Esophagus squamous epithelium (tissue), 5 donors: ENCODE measurements around the gene TTF2. TPM values are rescaled to one million over a fixed set of nuclear protein-coding genes. Genes with fewer than 3 reads are reported as not detected.

Experiments used
- DNase-seq: peaks from one replicate; lab custom pipeline; 2025; lab: John Stamatoyannopoulos, UW
- H3K27ac ChIP-seq, 4 donors: fragments of 200-600 bp; sonication (generic); one replicate each; pipeline ENCODE4 v1.5.1; 2016 to 2019; ENCODE audit warnings: mild to moderate bottlenecking in 1 of 4
- H3K27me3 ChIP-seq, 4 donors: fragments of 200-600 bp; sonication (generic); 1 replicate in 3 of 4; 2 replicates in 1 of 4; pipeline versions ENCODE4 v1.5.1 to v1.6.0; 2017 to 2021; ENCODE audit warnings: antibody characterized with exemption in 1 of 4
- H3K36me3 ChIP-seq, 3 donors: fragments of 200-600 bp; sonication (generic); one replicate each; pipeline ENCODE4 v1.5.1; 2016 to 2019
- H3K4me1 ChIP-seq, 3 donors: fragments of 200-600 bp; sonication (generic); one replicate each; pipeline ENCODE4 v1.5.1; 2017 to 2019
- H3K4me3 ChIP-seq, 4 donors: fragments of 200-600 bp; sonication (generic); 1 replicate in 3 of 4; 2 replicates in 1 of 4; pipeline ENCODE4 v1.5.1; 2016 to 2019; ENCODE audit warnings: mild to moderate bottlenecking in 2 of 4, moderate library complexity in 1 of 4
- H3K9me3 ChIP-seq, 3 donors: fragments of 200-600 bp; sonication (generic); one replicate each; pipeline ENCODE4 v1.5.1; 2016 to 2019
- POLR2A ChIP-seq, 4 donors: fragments of 450-650 bp; IDR thresholded peaks; one replicate each; pipeline ENCODE4 v1.6.1; 2017; ENCODE audit warnings: antibody characterized with exemption in 4 of 4, mild to moderate bottlenecking in 4 of 4, moderate library complexity in 3 of 4
- WGBS, 2 donors: methylation state at CpG; one replicate each; pipeline ENCODE4 v1.1.5; 2018; 5-methylcytosine and 5-hydroxymethylcytosine counted together
- intact Hi-C: fragments of 100-400 bp; cut with DNase I; formaldehyde crosslinking; loops from one replicate; pipeline ENCODE4 v1.15.0; 2022
- total RNA-seq, 4 donors: library from RNA; depleted of rRNA; stranded (reverse); fragments of >200 nt; gene quantifications; one replicate each; pipeline ENCODE4 v1.1.0, GENCODE V29; 2016
- TF ChIP-seq, protein P1 (sequence below), 6 experiments: fragments of 450-650 bp in 4 of 6; fragments of 200-600 bp in 2 of 6; sonication (generic) in 2 of 6; IDR thresholded peaks; one replicate each; pipeline ENCODE4 v1.5.1; 2016 to 2019; ENCODE audit warnings: antibody characterized with exemption in 6 of 6, mild to moderate bottlenecking in 4 of 6, moderate library complexity in 4 of 6
- donor health status: DM: yes; HTN: yes; CAD: no.

Gene TTF2
- 10 to 100 TPM in 3 of 4 donors, 1 to 10 TPM in 1; 7.2 to 24.2 (median 19.2) TPM for total RNA-seq

DNA sequence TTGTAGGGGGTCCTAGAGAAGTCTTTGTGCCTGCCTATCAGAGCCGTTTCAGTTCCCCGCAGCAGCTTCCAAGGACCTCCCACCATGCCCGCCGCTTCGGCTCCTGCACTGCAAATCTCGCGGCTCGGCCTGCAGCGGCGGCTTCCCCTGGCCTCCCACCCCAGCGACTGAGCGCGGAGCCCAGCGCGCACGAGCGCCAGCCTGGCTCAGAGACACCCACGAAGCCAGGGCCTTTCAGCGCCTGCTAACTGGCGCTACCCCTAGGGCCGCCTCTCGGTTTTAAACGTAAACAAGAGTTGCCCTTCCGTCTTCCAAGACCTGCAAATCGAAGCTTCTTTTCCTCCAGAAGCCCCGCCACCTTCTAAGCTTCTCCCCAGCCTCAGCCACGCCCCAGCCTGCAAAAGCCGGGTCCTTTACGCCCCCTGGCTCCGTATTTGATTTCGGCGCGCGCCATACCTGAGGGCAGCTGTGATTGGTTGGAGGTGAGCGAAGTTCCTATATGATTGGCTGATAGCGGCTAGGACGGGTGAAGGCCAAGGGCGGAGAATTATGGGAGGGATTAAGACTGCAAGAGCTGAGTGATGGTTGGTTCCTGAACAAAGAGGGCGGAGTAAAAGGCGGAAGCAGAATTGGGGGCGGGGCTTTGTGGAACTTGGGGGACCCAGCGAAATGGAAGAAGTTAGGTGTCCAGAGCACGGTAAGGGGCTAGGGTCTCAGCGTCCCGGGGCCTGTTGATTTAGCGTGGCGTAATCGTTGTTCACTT lies at the start of gene TTF2:
Gene TTF2, plus strand, starts transcription at position 649 of the 763 bp plus-strand sequence. Its CDS starts 21 bp downstream, at position 670.
- peaks cover 0 to 17% (median 0%) of the 10 kb centered on the region in 3 donors for H3K36me3 ChIP-seq
- H3K9me3 ChIP-seq, result no peaks in the 10 kb centered on the region
- TF ChIP-seq, protein P1, sequence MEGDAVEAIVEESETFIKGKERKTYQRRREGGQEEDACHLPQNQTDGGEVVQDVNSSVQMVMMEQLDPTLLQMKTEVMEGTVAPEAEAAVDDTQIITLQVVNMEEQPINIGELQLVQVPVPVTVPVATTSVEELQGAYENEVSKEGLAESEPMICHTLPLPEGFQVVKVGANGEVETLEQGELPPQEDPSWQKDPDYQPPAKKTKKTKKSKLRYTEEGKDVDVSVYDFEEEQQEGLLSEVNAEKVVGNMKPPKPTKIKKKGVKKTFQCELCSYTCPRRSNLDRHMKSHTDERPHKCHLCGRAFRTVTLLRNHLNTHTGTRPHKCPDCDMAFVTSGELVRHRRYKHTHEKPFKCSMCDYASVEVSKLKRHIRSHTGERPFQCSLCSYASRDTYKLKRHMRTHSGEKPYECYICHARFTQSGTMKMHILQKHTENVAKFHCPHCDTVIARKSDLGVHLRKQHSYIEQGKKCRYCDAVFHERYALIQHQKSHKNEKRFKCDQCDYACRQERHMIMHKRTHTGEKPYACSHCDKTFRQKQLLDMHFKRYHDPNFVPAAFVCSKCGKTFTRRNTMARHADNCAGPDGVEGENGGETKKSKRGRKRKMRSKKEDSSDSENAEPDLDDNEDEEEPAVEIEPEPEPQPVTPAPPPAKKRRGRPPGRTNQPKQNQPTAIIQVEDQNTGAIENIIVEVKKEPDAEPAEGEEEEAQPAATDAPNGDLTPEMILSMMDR (IDR thresholded peaks at IDR 0.05), result peak; percentile 10 to 51 (median 38)
- peak in 1 of 4 donors; percentile 52 for TF ChIP-seq POLR2A (IDR thresholded peaks at IDR 0.05)
- peaks cover 0 to 32% (median 7%) of the 10 kb centered on the region in 3 donors for H3K4me1 ChIP-seq
- H3K4me3 ChIP-seq, result peak within 1 kb of the TSS; percentile 84 to 89 (median 85)
- no peaks in the 10 kb centered on the region for H3K27me3 ChIP-seq
- peak within 1 kb of the TSS; percentile 91 to 96 (median 92) for H3K27ac ChIP-seq
- 0 to 1% methylated on average over 22 to 30 of the region's 48 CpGs for WGBS, 2 donors
- intact Hi-C loops, result loop anchor here (5.0 to 10.0 kb wide), 3 partner anchors 65 to 323 kb away; partner anchors contain the start of gene TRIM45
- peak; percentile 86 for DNase-seq

DNA sequence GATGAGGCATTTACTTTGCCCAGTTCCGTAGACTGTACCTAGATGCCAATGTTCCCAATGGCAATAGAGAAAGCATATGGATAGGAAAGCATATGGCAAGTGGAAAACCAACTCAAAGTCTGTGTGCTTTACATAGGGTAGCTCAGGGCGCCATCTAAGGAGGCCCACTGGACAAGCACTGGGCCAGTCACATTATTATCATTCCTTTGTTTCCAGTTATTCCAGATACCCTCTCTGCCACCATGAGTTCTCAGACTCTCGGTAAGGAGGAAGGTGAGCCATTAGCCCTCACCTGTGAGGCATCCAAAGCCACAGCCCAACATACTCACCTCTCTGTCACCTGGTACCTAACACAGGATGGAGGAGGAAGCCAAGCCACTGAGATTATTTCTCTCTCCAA lies 48.8 kb upstream of the TTF2 start:
- 97 to 100% methylated on average over 3 of the region's 3 CpGs for WGBS, 2 donors
- no peak overlapping the region for H3K27ac ChIP-seq
- no peak for DNase-seq
- no peaks in the 10 kb centered on the region for H3K36me3 ChIP-seq
- H3K9me3 ChIP-seq, result no peaks in the 10 kb centered on the region
- no peak overlapping the region for H3K4me3 ChIP-seq
- intact Hi-C loops, result no loop called here
- H3K27me3 ChIP-seq, result no peaks in the 10 kb centered on the region
- H3K4me1 ChIP-seq, result peaks cover 0 to 18% (median 0%) of the 10 kb centered on the region in 3 donors
- TF ChIP-seq, protein P1 (IDR thresholded peaks at IDR 0.05), result no peak
- TF ChIP-seq POLR2A (IDR thresholded peaks at IDR 0.05), result no peak

DNA sequence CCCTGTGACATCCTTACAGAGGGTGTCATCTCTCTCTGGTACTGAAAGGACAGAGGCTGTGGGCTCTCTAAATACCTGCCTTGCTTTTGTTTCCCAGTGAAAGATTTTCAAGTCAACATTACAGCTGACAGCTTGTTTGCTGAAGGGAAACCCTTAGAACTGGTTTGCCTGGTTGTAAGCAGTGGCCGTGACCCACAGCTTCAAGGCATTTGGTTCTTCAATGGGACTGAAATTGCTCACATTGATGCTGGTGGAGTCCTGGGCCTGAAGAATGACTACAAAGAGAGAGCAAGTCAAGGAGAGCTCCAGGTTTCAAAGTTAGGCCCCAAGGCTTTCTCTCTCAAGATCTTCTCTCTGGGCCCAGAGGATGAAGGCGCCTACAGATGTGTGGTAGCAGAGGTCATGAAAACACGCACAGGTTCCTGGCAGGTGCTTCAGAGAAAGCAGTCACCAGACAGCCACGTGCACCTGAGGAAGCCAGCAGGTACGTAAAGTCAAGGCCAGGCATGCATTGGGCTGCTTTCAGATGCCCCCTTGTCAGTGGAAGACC lies 46.7 kb upstream of the TTF2 start:
- H3K4me3 ChIP-seq, result no peak overlapping the region
- H3K27me3 ChIP-seq, result no peaks in the 10 kb centered on the region
- peaks cover 0 to 18% (median 0%) of the 10 kb centered on the region in 3 donors for H3K4me1 ChIP-seq
- H3K36me3 ChIP-seq, result no peaks in the 10 kb centered on the region
- DNase-seq, result no peak
- intact Hi-C loops, result no loop called here
- TF ChIP-seq POLR2A (IDR thresholded peaks at IDR 0.05), result no peak
- TF ChIP-seq, protein P1 (IDR thresholded peaks at IDR 0.05), result no peak
- peak overlapping the region in 1 of 4 donors; percentile 26 for H3K27ac ChIP-seq
- WGBS, 2 donors, result 58 to 72% methylated on average over 3 to 5 of the region's 5 CpGs
- no peaks in the 10 kb centered on the region for H3K9me3 ChIP-seq

DNA sequence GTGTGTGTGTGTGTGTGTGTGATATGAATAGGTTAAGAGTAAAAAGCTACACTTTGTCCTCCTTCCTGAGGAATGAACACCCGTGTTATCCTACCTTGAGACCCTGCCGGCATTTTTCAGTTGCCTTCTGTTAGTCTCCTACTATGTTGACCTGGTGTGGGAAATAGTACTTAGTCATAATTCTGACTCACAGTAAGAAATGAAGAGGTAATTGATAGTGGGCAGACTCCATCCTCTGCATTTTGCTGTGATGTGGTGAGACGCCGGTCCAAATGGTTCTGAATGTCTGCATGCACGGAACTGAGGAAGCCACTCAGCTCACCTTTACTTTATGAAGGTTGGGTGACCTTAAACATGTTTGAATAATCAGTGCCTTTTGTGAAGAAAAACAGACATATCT lies 45.9 kb upstream of the TTF2 start:
- DNase-seq, result no peak
- intact Hi-C loops, result no loop called here
- TF ChIP-seq POLR2A (IDR thresholded peaks at IDR 0.05), result no peak
- TF ChIP-seq, protein P1 (IDR thresholded peaks at IDR 0.05), result no peak
- no peaks in the 10 kb centered on the region for H3K27me3 ChIP-seq
- no peaks in the 10 kb centered on the region for H3K36me3 ChIP-seq
- WGBS, 2 donors, result 80 to 90% methylated on average over 5 of the region's 5 CpGs
- H3K9me3 ChIP-seq, result no peaks in the 10 kb centered on the region
- no peak overlapping the region for H3K4me3 ChIP-seq
- no peak overlapping the region for H3K27ac ChIP-seq
- peaks cover 0 to 18% (median 0%) of the 10 kb centered on the region in 3 donors for H3K4me1 ChIP-seq

DNA sequence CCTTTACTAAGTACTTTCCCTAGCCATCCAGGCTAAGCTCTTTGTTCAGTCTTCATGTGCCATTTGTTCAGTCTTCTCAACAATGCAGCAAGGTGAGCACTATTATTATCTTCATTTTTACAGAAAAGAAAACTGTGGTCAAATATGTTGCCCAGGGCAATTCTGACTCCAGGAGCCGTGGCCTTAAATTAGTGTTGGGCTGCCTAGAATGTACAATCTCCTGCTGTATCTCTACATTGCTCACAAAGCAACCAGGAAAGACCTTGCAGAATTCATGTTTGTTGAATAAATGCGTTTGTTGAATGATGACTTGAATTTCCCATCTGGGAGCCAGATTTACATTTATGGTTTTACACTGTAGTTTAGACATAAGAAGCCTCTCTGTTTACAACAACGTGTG lies 44.4 kb upstream of the TTF2 start:
- H3K4me1 ChIP-seq, result peaks cover 0 to 18% (median 0%) of the 10 kb centered on the region in 3 donors
- no peak for DNase-seq
- no peak for TF ChIP-seq POLR2A (IDR thresholded peaks at IDR 0.05)
- TF ChIP-seq, protein P1 (IDR thresholded peaks at IDR 0.05), result no peak
- H3K27ac ChIP-seq, result no peak overlapping the region
- 71 to 74% methylated on average over 3 of the region's 3 CpGs for WGBS, 2 donors
- no peaks in the 10 kb centered on the region for H3K36me3 ChIP-seq
- H3K9me3 ChIP-seq, result no peaks in the 10 kb centered on the region
- intact Hi-C loops, result no loop called here
- H3K4me3 ChIP-seq, result no peak overlapping the region
- H3K27me3 ChIP-seq, result no peaks in the 10 kb centered on the region
